Activated T-helper 9 cell treated with anti-CD3 and anti-CD28 coated beads, Interleukin-2, amount 50 U/mL, for 16 hours (primary cell): Measurements from ENCODE around the gene UBR3.

Experiments used
- DNase-seq: peaks from one replicate; pipeline ENCODE4 v3.0.0-alpha.2; 2020; ENCODE audit warnings: low read depth

The UBR3 gene

GRCh38 chr2:170047331-170048065, 220.2 kb downstream of the UBR3 start:
- DNase-seq, result no peak

GRCh38 chr2:170052151-170052550, 224.9 kb downstream of the UBR3 start:
- DNase-seq, result no peak

GRCh38 chr2:170054997-170055396, 227.7 kb downstream of the UBR3 start:
- no peak for DNase-seq

- DNase-seq, result no peak
Observed at GRCh38 chr2:170056900-170057299, 229.6 kb downstream of the UBR3 start.

GRCh38 chr2:170063456-170064235, 236.4 kb downstream of the UBR3 start:
- DNase-seq, result no peak

GRCh38 chr2:170070778-170071177, 243.5 kb downstream of the UBR3 start:
- no peak for DNase-seq

GRCh38 chr2:170073288-170073687, 246.0 kb downstream of the UBR3 start:
- no peak for DNase-seq

GRCh38 chr2:170076189-170076588, 248.9 kb downstream of the UBR3 start:
- DNase-seq, result no peak

- DNase-seq, result no peak
Observed at GRCh38 chr2:170077830-170078569, 250.7 kb downstream of the UBR3 start.

- DNase-seq, result no peak
Observed at GRCh38 chr2:170084820-170085491, 257.7 kb downstream of the UBR3 start.

GRCh38 chr2:170086117-170086688, 258.9 kb downstream of the UBR3 start:
- no peak for DNase-seq

- DNase-seq, result no peak
Observed at GRCh38 chr2:170086751-170087412, 259.6 kb downstream of the UBR3 start.

GRCh38 chr2:170087413-170087793, 260.1 kb downstream of the UBR3 start:
- DNase-seq, result no peak

- no peak for DNase-seq
Observed at GRCh38 chr2:170088776-170089175, 261.5 kb downstream of the UBR3 start.

GRCh38 chr2:170090229-170090628, 263.0 kb downstream of the UBR3 start:
- DNase-seq, result no peak

- DNase-seq, result no peak
Observed at GRCh38 chr2:170091436-170091835, 264.2 kb downstream of the UBR3 start.

- DNase-seq, result no peak
Observed at GRCh38 chr2:170092436-170093060, 265.3 kb downstream of the UBR3 start.

- DNase-seq, result no peak
Observed at GRCh38 chr2:170095380-170095779, 268.1 kb downstream of the UBR3 start.

- DNase-seq, result no peak
Observed at GRCh38 chr2:170098626-170099312, 271.5 kb downstream of the UBR3 start.

- DNase-seq, result no peak
Observed at GRCh38 chr2:170101789-170102188, 274.5 kb downstream of the UBR3 start.
